HepG2 (cell line): Measurements from ENCODE around the gene YTHDF1. TPM values are rescaled to one million over a fixed set of nuclear protein-coding genes. Genes with fewer than 3 reads are reported as not detected.

Source experiments
- ATAC-seq: fragments of 200-7000 bp; cut with Tn5 transposase; 3 replicates; pipeline ENCODE4 v1.9.1; 2020; ENCODE audit warnings: mild to moderate bottlenecking, moderate library complexity
- BruUV-seq: library from RNA; stranded (reverse); fragments of 400-500 nt; replicated peaks from 2 replicates; lab custom pipeline; 2021; lab: Mats Ljungman, UMichigan
- CTCF ChIA-PET: fragments of 300-600 bp; formaldehyde crosslinking; extraction: SDS; loops from one replicate; lab custom pipeline; 2021; ENCODE audit warnings: low total read pairs, inconsistent platforms, low intra/inter-chr PET ratio; lab: Yijun Ruan, JAX
- POLR2A ChIA-PET: fragments of 350-600 bp; sonication (Branson Sonifier 250); formaldehyde crosslinking; loops from one replicate; lab custom pipeline; 2020; ENCODE audit warnings: antibody characterized with exemption, inconsistent platforms; lab: Yijun Ruan, JAX
- DNase-seq: peaks from one replicate; pipeline ENCODE4 v3.0.0-alpha.2; 2015; ENCODE audit warnings: low spot score
- FAIRE-seq: peaks from 3 replicates; lab custom pipeline; 2011; peaks lifted over from hg19 to GRCh38; lab: Jason Lieb, UNC
- H2AFZ ChIP-seq: one replicate; pipeline ENCODE4 v1.6.1; 2011; ENCODE audit warnings: low read length, inconsistent platforms
- H3K27ac ChIP-seq: fragments of 300-600 bp; 3 replicates; pipeline ENCODE4 v1.8.0; 2011; ENCODE audit warnings: mixed run types, mild to moderate bottlenecking, mixed read lengths, low read length, inconsistent platforms; ENCODE audit not compliant: insufficient read depth; ENCODE audit errors: extremely low read length
- H3K27me3 ChIP-seq, 2 experiments: fragments of 200-600 bp in 1 of 2; 2 replicates in 1 of 2; 3 replicates in 1 of 2; pipeline versions ENCODE4 v1.6.0 to v1.8.0; 2011; ENCODE audit warnings: low read length in 2 of 2, mild to moderate bottlenecking in 2 of 2, moderate library complexity in 2 of 2, inconsistent platforms in 1 of 2; ENCODE audit not compliant: insufficient read depth in 2 of 2, control insufficient read depth in 1 of 2
- H3K36me3 ChIP-seq, 2 experiments: fragments of 200-600 bp in 1 of 2; replicated peaks in 1 of 2; 2 replicates in 1 of 2; 3 replicates in 1 of 2; pipeline versions ENCODE4 v1.5.1 to v1.8.0; 2011; ENCODE audit warnings: low read length in 2 of 2, inconsistent platforms in 1 of 2; ENCODE audit not compliant: insufficient read depth in 2 of 2, control insufficient read depth in 1 of 2
- H3K4me1 ChIP-seq: 2 replicates; pipeline ENCODE4 v1.5.1; 2012; ENCODE audit warnings: low read length, inconsistent platforms; ENCODE audit not compliant: insufficient read depth
- H3K4me2 ChIP-seq: 2 replicates; pipeline ENCODE4 v1.6.0; 2011; ENCODE audit warnings: low read depth, low read length, inconsistent platforms
- H3K4me3 ChIP-seq, 3 experiments: fragments of 200-600 bp in 1 of 3; sonication (generic), shearing (Covaris generic) in 1 of 3; replicated peaks in 1 of 3; 2 replicates each; pipeline ENCODE4 v1.5.1; 2011 to 2016; ENCODE audit warnings: low read length in 3 of 3, inconsistent platforms in 2 of 3, low read depth in 2 of 3, mild to moderate bottlenecking in 2 of 3, control low read depth in 1 of 3, mixed read lengths in 1 of 3; ENCODE audit not compliant: insufficient read depth in 1 of 3
- H3K79me2 ChIP-seq: one replicate; pipeline ENCODE4 v1.6.1; 2011; ENCODE audit warnings: low read length, inconsistent platforms; ENCODE audit not compliant: insufficient read depth
- H3K9ac ChIP-seq: 2 replicates; pipeline ENCODE4 v1.6.0; 2011; ENCODE audit warnings: mild to moderate bottlenecking, low read depth, low read length, inconsistent platforms; ENCODE audit not compliant: insufficient read depth
- H3K9me3 ChIP-seq: 2 replicates; pipeline ENCODE4 v1.5.1; 2012; ENCODE audit warnings: mild to moderate bottlenecking, low read length
- H4K20me1 ChIP-seq: 2 replicates; pipeline ENCODE4 v1.6.0; 2011; ENCODE audit warnings: inconsistent platforms, mild to moderate bottlenecking, low read length, moderate library complexity; ENCODE audit not compliant: insufficient read depth
- SIN3A ChIP-seq: IDR thresholded peaks from 2 replicates; pipeline ENCODE4 v1.6.1; 2011; ENCODE audit warnings: low read depth, mild to moderate bottlenecking, control low read depth, low read length, borderline replicate concordance
- U2AF1 ChIP-seq: fragments of 200-400 bp; formaldehyde crosslinking; optimal IDR thresholded peaks from 2 replicates; pipeline ENCODE3; 2017; ENCODE audit warnings: mild to moderate bottlenecking, low read depth, low read length
- ZNF138 ChIP-seq: sonication (generic); formaldehyde crosslinking; IDR thresholded peaks from 2 replicates; pipeline ENCODE4 v1.5.0; 2020; ENCODE audit warnings: mild to moderate bottlenecking, low read depth, missing genetic modification reagents
- ZNF3 ChIP-seq: IDR thresholded peaks from 2 replicates; pipeline ENCODE4 v1.7.0; 2017; ENCODE audit warnings: inconsistent platforms
- ZNF776 ChIP-seq: sonication (generic); formaldehyde crosslinking; IDR thresholded peaks from 2 replicates; pipeline ENCODE4 v1.4.0; 2020; ENCODE audit warnings: mild to moderate bottlenecking, missing genetic modification reagents
- WGBS: methylation state at CpG from one replicate; pipeline ENCODE4 v1.1.6; 2017; ENCODE audit warnings: low lambda C conversion rate; 5-methylcytosine and 5-hydroxymethylcytosine counted together
- in situ Hi-C: cut with HindIII; loops from 2 replicates; pipeline ENCODE4 v1.10.0; 2017; ENCODE audit warnings: low pct_unique_long_range_greater_than_20kb; ENCODE audit not compliant: extremely low pct_ligation_motif_present
- intact Hi-C: fragments of 100-400 bp; cut with micrococcal nuclease; formaldehyde crosslinking; loops from one replicate; pipeline ENCODE4 v1.10.0; 2022; ENCODE audit not compliant: unreplicated experiment
- polyA plus RNA-seq, 8 experiments: library from polyadenylated mRNA; depleted of rRNA in 3 of 8; stranded (reverse) in 7 of 8; unstranded in 1 of 8; fragments of >200 nt; fragmentation: Illumina TruSeq in 4 of 8; extraction: Trizol in 4 of 8; gene quantifications; 2 replicates each; pipeline versions ENCODE4 v1.2.1 to v1.2.3, GENCODE V29; 2011 to 2016; ENCODE audit warnings: low read depth in 4 of 8, missing spikeins in 1 of 8, mixed read lengths in 1 of 8; ENCODE audit not compliant: insufficient read depth in 1 of 8
- total RNA-seq, 5 experiments: library from RNA; depleted of rRNA; stranded (reverse); fragments of >200 nt; fragmentation: Illumina TruSeq; extraction: Trizol; gene quantifications; 2 replicates each; pipeline ENCODE4 v1.2.3, GENCODE V29; 2016; ENCODE audit warnings: low read depth in 1 of 5
- TF ChIP-seq, protein P1 (sequence below): sonication (generic); formaldehyde crosslinking; IDR thresholded peaks from 2 replicates; pipeline ENCODE4 v1.4.0; 2020; ENCODE audit warnings: missing genetic modification reagents, mild to moderate bottlenecking, borderline replicate concordance

The YTHDF1 gene
- total and polyA plus RNA-seq, 2 of the 13 experiments (the other 11 are each of a cell fraction or from before 2014, with no cell fraction given): 34.5 to 37.7 TPM

GRCh38 chr20:63241272-63241671 is 25.3 kb upstream of the YTHDF1 start (continued):
- TF ChIP-seq, protein P1, sequence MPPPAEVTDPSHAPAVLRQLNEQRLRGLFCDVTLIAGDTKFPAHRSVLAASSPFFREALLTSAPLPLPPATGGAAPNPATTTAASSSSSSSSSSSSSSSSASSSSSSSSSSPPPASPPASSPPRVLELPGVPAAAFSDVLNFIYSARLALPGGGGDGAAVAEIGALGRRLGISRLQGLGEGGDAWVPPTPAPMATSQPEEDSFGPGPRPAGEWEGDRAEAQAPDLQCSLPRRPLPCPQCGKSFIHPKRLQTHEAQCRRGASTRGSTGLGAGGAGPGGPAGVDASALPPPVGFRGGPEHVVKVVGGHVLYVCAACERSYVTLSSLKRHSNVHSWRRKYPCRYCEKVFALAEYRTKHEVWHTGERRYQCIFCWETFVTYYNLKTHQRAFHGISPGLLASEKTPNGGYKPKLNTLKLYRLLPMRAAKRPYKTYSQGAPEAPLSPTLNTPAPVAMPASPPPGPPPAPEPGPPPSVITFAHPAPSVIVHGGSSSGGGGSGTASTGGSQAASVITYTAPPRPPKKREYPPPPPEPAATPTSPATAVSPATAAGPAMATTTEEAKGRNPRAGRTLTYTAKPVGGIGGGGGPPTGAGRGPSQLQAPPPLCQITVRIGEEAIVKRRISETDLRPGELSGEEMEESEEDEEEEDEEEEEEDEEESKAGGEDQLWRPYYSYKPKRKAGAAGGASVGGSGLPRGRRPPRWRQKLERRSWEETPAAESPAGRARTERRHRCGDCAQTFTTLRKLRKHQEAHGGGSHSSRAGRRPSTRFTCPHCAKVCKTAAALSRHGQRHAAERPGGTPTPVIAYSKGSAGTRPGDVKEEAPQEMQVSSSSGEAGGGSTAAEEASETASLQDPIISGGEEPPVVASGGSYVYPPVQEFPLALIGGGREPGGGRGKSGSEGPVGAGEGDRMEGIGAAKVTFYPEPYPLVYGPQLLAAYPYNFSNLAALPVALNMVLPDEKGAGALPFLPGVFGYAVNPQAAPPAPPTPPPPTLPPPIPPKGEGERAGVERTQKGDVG (CRISPR knock-in tag): no peak
- no peak for TF ChIP-seq U2AF1

DNA sequence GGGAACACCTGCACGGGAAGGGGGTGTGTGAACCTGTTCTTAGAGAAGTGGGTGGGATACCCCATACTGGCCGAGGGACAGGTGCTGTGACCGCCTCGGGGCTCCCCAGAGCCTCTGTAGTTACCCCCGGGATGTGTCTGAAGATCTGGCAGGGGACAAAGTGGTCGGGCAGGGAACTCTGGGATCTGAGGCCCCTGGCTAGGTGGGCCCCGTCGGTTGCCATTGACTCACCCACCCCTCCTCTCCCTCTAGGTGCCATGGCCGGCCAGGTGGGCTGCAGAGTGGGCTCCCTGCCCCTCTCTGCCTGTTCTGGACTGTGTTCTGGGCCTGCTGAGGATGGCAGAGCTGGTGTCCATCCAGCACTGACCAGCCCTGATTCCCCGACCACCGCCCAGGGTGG is 24.1 kb upstream of the YTHDF1 start:
- CTCF ChIA-PET: no interaction called here
- FAIRE-seq: no peak

More for the DNA sequence above, 24.1 kb upstream of the YTHDF1 start:
- no peak overlapping the region for H3K4me2 ChIP-seq
- no peaks in the 10 kb centered on the region for H3K79me2 ChIP-seq
- ATAC-seq (no peak), DNase-seq (no peak)
- no peak overlapping the region for H2AFZ ChIP-seq
- H3K4me3 ChIP-seq: no peak overlapping the region
- POLR2A ChIA-PET: no interaction called here
- peaks cover 19 to 77% of the 10 kb centered on the region in 2 experiments for H3K27me3 ChIP-seq
- TF ChIP-seq ZNF138: no peak
- no peak for TF ChIP-seq ZNF3 (CRISPR knock-in tag)
- no peak for TF ChIP-seq SIN3A
- TF ChIP-seq ZNF776 (CRISPR knock-in tag): no peak
- TF ChIP-seq, all 625 proteins: peak for 0
- Histone ChIP-seq H3K4me1 (peaks cover 41% of the 10 kb centered on the region), H3K27ac (no peak overlapping the region), H3K9ac (no peak overlapping the region), H4K20me1 (no peaks in the 10 kb centered on the region; the same call in 1 of the 2 replicates), H3K9me3 (no peaks in the 10 kb centered on the region), H3K36me3 (no peaks in the 10 kb centered on the region)
- in situ Hi-C loops: no loop called here
- intact Hi-C loops: loop anchor here (10.0 kb wide), 1 partner anchor 185 kb away; no protein-coding TSS in a partner anchor
- BruUV-seq: no TSS peak
- WGBS: 60% methylated on average over 1 of the region's 11 CpGs
